HL-60 (cell line): Measurements from ENCODE around the gene RPL13.

Experiments used
- POLR2AphosphoS5 ChIP-seq: IDR thresholded peaks from 2 replicates; pipeline ENCODE4 v1.6.1; 2012; ENCODE audit warnings: low read depth
- TF ChIP-seq, protein P1 (sequence below): IDR thresholded peaks from one replicate; pipeline ENCODE4 v1.5.1; 2011; ENCODE audit warnings: low read length, control low read depth, inconsistent platforms; ENCODE audit not compliant: insufficient read depth

DNA sequence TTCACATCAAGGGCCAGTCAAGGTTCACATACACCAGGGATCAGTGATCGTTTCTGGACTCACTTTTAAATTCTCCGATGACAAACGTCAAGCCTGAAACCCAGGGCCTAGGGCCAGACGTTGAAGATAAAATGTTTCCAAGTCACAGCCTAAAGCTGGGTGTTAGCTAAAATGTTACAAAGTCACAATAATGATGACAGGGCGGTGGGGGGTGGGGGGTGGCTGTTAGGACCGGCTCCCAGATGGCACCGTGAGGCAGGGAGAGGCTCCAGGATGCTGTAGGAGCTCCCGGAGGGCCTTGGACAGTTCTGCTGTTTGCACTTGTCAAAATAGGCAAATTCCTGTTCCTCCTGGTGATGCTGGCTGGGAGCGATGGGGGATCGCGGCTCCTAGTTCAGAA lies 16.4 kb upstream of the RPL13 start:
- TF ChIP-seq, protein P1, sequence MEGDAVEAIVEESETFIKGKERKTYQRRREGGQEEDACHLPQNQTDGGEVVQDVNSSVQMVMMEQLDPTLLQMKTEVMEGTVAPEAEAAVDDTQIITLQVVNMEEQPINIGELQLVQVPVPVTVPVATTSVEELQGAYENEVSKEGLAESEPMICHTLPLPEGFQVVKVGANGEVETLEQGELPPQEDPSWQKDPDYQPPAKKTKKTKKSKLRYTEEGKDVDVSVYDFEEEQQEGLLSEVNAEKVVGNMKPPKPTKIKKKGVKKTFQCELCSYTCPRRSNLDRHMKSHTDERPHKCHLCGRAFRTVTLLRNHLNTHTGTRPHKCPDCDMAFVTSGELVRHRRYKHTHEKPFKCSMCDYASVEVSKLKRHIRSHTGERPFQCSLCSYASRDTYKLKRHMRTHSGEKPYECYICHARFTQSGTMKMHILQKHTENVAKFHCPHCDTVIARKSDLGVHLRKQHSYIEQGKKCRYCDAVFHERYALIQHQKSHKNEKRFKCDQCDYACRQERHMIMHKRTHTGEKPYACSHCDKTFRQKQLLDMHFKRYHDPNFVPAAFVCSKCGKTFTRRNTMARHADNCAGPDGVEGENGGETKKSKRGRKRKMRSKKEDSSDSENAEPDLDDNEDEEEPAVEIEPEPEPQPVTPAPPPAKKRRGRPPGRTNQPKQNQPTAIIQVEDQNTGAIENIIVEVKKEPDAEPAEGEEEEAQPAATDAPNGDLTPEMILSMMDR = no peak
- no peak for TF ChIP-seq POLR2AphosphoS5
